Measurements from ENCODE around the gene NLN. TPM values are rescaled to one million over a fixed set of nuclear protein-coding genes. Genes with fewer than 3 reads are reported as not detected.
"Not testable (repeated sequence)": the region's sequence is repeated elsewhere in the genome, so short reads cannot be mapped to it uniquely, and the experiment has no call there.

Gene NLN
- total and polyA plus RNA-seq, 2 of the 4 experiments (the other 2 are of a cell fraction): 19.1 to 37.1 TPM

GRCh38 chr5:65674749-65675148, 47.3 kb upstream of the NLN start:
- Histone ChIP-seq H4K91ac (ENCODE audit: insufficient read depth, low read depth, low read length) (no peak overlapping the region), H3K23ac (ENCODE audit: low read depth, low read length) (no peak overlapping the region), H3K4ac (ENCODE audit: low read depth, low read length) (no peak overlapping the region), H3K9me3 (ENCODE audit: control insufficient read depth, insufficient read depth, low read length) (no peaks in the 10 kb centered on the region), H3K18ac (ENCODE audit: low read depth, low read length) (no peak overlapping the region), H3K36me3 (ENCODE audit: control insufficient read depth, insufficient read depth, low read length) (peaks cover 4% of the 10 kb centered on the region; the same call in 1 of the 2 replicates), H3K27ac (ENCODE audit: insufficient read depth, low read length) (no peak overlapping the region), H2BK120ac (ENCODE audit: low read depth, low read length) (no peak overlapping the region), H2AK9ac (replicated peaks; ENCODE audit: low read depth, low read length, poor library complexity) (no peak overlapping the region), H3K56ac (ENCODE audit: extremely low read depth, insufficient read depth, low read length) (no peak overlapping the region), H2BK15ac (ENCODE audit: low read depth, low read length) (no peak overlapping the region), H3K4me1 (ENCODE audit: control insufficient read depth, insufficient read depth, low read length) (peaks cover 8% of the 10 kb centered on the region), H3K4me3 (ENCODE audit: insufficient read depth, low read depth, low read length) (no peak overlapping the region), H4K5ac (ENCODE audit: low read depth, low read length) (no peak overlapping the region), H3K27me3 (ENCODE audit: control insufficient read depth, insufficient read depth, low read length) (no peaks in the 10 kb centered on the region), H3K9me1 (ENCODE audit: insufficient read depth, low read length) (no peaks in the 10 kb centered on the region), H3K79me1 (ENCODE audit: low read depth in 1 of 2, low read length in 2 of 2) (peaks cover 2 to 11% of the 10 kb centered on the region in 2 experiments; a peak in 2 of 4 replicates), H4K20me1 (ENCODE audit: insufficient read depth, low read length) (no peaks in the 10 kb centered on the region), H4K8ac (ENCODE audit: low read depth in 2 of 2, low read length in 2 of 2) (no peak overlapping the region), H2AK5ac (ENCODE audit: low read depth, low read length) (no peak overlapping the region), H2BK5ac (ENCODE audit: low read depth, low read length, poor library complexity, severe bottlenecking) (no peak overlapping the region), H2BK20ac (ENCODE audit: low read depth, low read length) (no peak overlapping the region), H3K14ac (replicated peaks; ENCODE audit: low read depth, low read length) (no peak overlapping the region), H3K4me2 (ENCODE audit: low read depth, low read length) (0 out of 2 replicates have a peak overlapping the region, but pooled peaks have one; percentile 17), H3K9ac (ENCODE audit: low read depth, low read length) (no peak overlapping the region), H2AFZ (replicated peaks; ENCODE audit: low read length, poor library complexity) (no peak overlapping the region)
- intact Hi-C loops (cut with micrococcal nuclease) (no loop called here), in situ Hi-C loops (cut with MboI; ENCODE audit: low sequenced_read_pairs) (no loop called here), dilution Hi-C loops (cut with HindIII; ENCODE audit: low sequenced_read_pairs, unreplicated experiment) (no loop called here)
- DNase-seq (peak; percentile 63), ATAC-seq (ENCODE audit: low read depth) (no peak)
- CTCF ChIA-PET: no interaction called here
- POLR2A ChIA-PET (ENCODE audit: unreplicated experiment): no interaction called here
- BruUV-seq (replicated peaks): no TSS peak
- TF ChIP-seq, protein P1, sequence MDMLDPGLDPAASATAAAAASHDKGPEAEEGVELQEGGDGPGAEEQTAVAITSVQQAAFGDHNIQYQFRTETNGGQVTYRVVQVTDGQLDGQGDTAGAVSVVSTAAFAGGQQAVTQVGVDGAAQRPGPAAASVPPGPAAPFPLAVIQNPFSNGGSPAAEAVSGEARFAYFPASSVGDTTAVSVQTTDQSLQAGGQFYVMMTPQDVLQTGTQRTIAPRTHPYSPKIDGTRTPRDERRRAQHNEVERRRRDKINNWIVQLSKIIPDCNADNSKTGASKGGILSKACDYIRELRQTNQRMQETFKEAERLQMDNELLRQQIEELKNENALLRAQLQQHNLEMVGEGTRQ (IDR thresholded peaks at IDR 0.05; ENCODE audit: low read depth, low read length): no peak
- TF ChIP-seq CHD1 (IDR thresholded peaks at IDR 0.05; ENCODE audit: low read depth, low read length): no peak

DNA sequence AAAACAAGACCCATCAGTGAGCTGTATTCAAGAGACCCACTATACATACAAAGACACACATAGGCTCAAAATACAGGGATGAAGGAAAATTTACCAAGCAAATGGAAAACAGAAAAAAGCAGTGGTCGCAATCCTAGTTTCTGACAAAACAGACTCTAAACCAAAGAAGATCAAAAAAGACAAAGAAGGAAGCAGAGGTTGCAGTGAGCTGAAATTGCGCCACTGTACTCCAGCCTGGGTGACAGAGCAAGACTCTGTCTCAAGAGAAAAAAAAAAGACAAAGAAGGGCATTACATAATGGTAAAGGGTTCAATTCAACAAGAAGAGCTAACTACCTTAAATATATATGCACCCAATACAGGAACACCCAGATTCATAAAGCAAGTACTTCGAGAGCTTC, 45.9 kb upstream of the NLN start:
- H3K9ac ChIP-seq (ENCODE audit: low read depth, low read length); H3K9me3 ChIP-seq (ENCODE audit: control insufficient read depth, insufficient read depth, low read length); H3K14ac ChIP-seq (replicated peaks; ENCODE audit: low read depth, low read length); H3K27ac ChIP-seq (ENCODE audit: insufficient read depth, low read length); H3K4me1 ChIP-seq (ENCODE audit: control insufficient read depth, insufficient read depth, low read length); in situ Hi-C loops (cut with MboI; ENCODE audit: low sequenced_read_pairs); H2AFZ ChIP-seq (replicated peaks; ENCODE audit: low read length, poor library complexity); H4K91ac ChIP-seq (ENCODE audit: insufficient read depth, low read depth, low read length); H3K9me1 ChIP-seq (ENCODE audit: insufficient read depth, low read length); H4K20me1 ChIP-seq (ENCODE audit: insufficient read depth, low read length); BruUV-seq (replicated peaks); H2BK120ac ChIP-seq (ENCODE audit: low read depth, low read length); H3K56ac ChIP-seq (ENCODE audit: extremely low read depth, insufficient read depth, low read length); H3K27me3 ChIP-seq (ENCODE audit: control insufficient read depth, insufficient read depth, low read length); POLR2A ChIA-PET (ENCODE audit: unreplicated experiment); H3K36me3 ChIP-seq (ENCODE audit: control insufficient read depth, insufficient read depth, low read length); H4K5ac ChIP-seq (ENCODE audit: low read depth, low read length); H2AK5ac ChIP-seq (ENCODE audit: low read depth, low read length); DNase-seq; H3K18ac ChIP-seq (ENCODE audit: low read depth, low read length); ATAC-seq (ENCODE audit: low read depth); H2BK5ac ChIP-seq (ENCODE audit: low read depth, low read length, poor library complexity, severe bottlenecking); H4K8ac ChIP-seq (ENCODE audit: low read depth in 2 of 2, low read length in 2 of 2); H3K23ac ChIP-seq (ENCODE audit: low read depth, low read length); H3K4me2 ChIP-seq (ENCODE audit: low read depth, low read length); dilution Hi-C loops (cut with HindIII; ENCODE audit: low sequenced_read_pairs, unreplicated experiment); H2AK9ac ChIP-seq (replicated peaks; ENCODE audit: low read depth, low read length, poor library complexity); intact Hi-C loops (cut with micrococcal nuclease); H3K4me3 ChIP-seq (ENCODE audit: insufficient read depth, low read depth, low read length); H2BK20ac ChIP-seq (ENCODE audit: low read depth, low read length); H3K4ac ChIP-seq (ENCODE audit: low read depth, low read length); H2BK15ac ChIP-seq (ENCODE audit: low read depth, low read length): not testable (repeated sequence)
- no CpG with 5 or more reads among the region's 3 CpGs for WGBS, 2 experiments (ENCODE audit: extremely low coverage in 2 of 2, insufficient read length in 1 of 2)
- peaks cover 2 to 11% of the 10 kb centered on the region in 2 experiments; a peak in 1 of 4 replicates for H3K79me1 ChIP-seq (ENCODE audit: low read depth in 1 of 2, low read length in 2 of 2)
- CTCF ChIA-PET: interaction anchor here (0.6 to 1.0 kb wide), 4 partner anchors 13 to 345 kb away, joined by 3 to 6 read pairs (median 3); no protein-coding TSS in a partner anchor
